ENCODE results near the gene PTPRG. TPM values are rescaled to one million over a fixed set of nuclear protein-coding genes. Genes with fewer than 3 reads are reported as not detected.
"Not testable (repeated sequence)": the region's sequence is repeated elsewhere in the genome, so short reads cannot be mapped to it uniquely, and the experiment has no call there.

The PTPRG gene
- total RNA-seq, 1 experiment from 2014 or later = 11.7 TPM

- no peaks in the 10 kb centered on the region for H3K27me3 ChIP-seq (replicated peaks; ENCODE audit: insufficient read depth, low read depth, low read length, poor library complexity)
- POLR2A ChIA-PET (ENCODE audit: low non-redundant PET) = no interaction called here
- no peaks in the 10 kb centered on the region for H3K9me3 ChIP-seq (ENCODE audit: low read depth, low read length, poor library complexity, severe bottlenecking)
- CTCF ChIA-PET = no interaction called here
- DNase-seq (ENCODE audit: low spot score) = no peak
- no TSS peak for BruUV-seq (replicated peaks)
- intact Hi-C loops (cut with micrococcal nuclease; ENCODE audit: unreplicated experiment) = no loop called here
- no peaks in the 10 kb centered on the region for H3K36me3 ChIP-seq (ENCODE audit: insufficient read depth, low read length, poor library complexity, severe bottlenecking)
- no peak overlapping the region for H3K4me3 ChIP-seq (ENCODE audit: low read depth, low read length, poor library complexity, severe bottlenecking)
- TF ChIP-seq CTCF (conservative IDR thresholded peaks at IDR 0.05; ENCODE audit: low read depth, low read length) (no peak), EZH2 (IDR thresholded peaks at IDR 0.05; ENCODE audit: borderline replicate concordance, low read depth, low read length, poor library complexity, severe bottlenecking) (no peak)
- no peak overlapping the region for H3K27ac ChIP-seq (ENCODE audit: low read depth, low read length, poor library complexity, severe bottlenecking)
- H3K4me1 ChIP-seq (ENCODE audit: insufficient read depth, low read length, poor library complexity, severe bottlenecking) = no peaks in the 10 kb centered on the region
These were observed 251.1 kb downstream of the PTPRG start for GRCh38 chr3:61812517-61812916.

- Histone ChIP-seq H3K36me3 (ENCODE audit: insufficient read depth, low read length, poor library complexity, severe bottlenecking) (no peaks in the 10 kb centered on the region), H3K27me3 (replicated peaks; ENCODE audit: insufficient read depth, low read depth, low read length, poor library complexity) (no peaks in the 10 kb centered on the region), H3K4me1 (ENCODE audit: insufficient read depth, low read length, poor library complexity, severe bottlenecking) (no peaks in the 10 kb centered on the region), H3K9me3 (ENCODE audit: low read depth, low read length, poor library complexity, severe bottlenecking) (no peaks in the 10 kb centered on the region), H3K27ac (ENCODE audit: low read depth, low read length, poor library complexity, severe bottlenecking) (no peak overlapping the region), H3K4me3 (ENCODE audit: low read depth, low read length, poor library complexity, severe bottlenecking) (no peak overlapping the region)
- no peak for TF ChIP-seq EZH2 (IDR thresholded peaks at IDR 0.05; ENCODE audit: borderline replicate concordance, low read depth, low read length, poor library complexity, severe bottlenecking)
- TF ChIP-seq CTCF (conservative IDR thresholded peaks at IDR 0.05; ENCODE audit: low read depth, low read length) = no peak
- CTCF ChIA-PET = no interaction called here
- DNase-seq (ENCODE audit: low spot score) = no peak
- POLR2A ChIA-PET (ENCODE audit: low non-redundant PET) = no interaction called here
- BruUV-seq (replicated peaks) = no TSS peak
- intact Hi-C loops (cut with micrococcal nuclease; ENCODE audit: unreplicated experiment) = no loop called here
These were observed 252.3 kb downstream of the PTPRG start for GRCh38 chr3:61813636-61814035.

- no peak overlapping the region for H3K4me3 ChIP-seq (ENCODE audit: low read depth, low read length, poor library complexity, severe bottlenecking)
- H3K4me1 ChIP-seq (ENCODE audit: insufficient read depth, low read length, poor library complexity, severe bottlenecking) = no peaks in the 10 kb centered on the region
- no TSS peak for BruUV-seq (replicated peaks)
- POLR2A ChIA-PET (ENCODE audit: low non-redundant PET) = no interaction called here
- no peaks in the 10 kb centered on the region for H3K9me3 ChIP-seq (ENCODE audit: low read depth, low read length, poor library complexity, severe bottlenecking)
- H3K27me3 ChIP-seq (replicated peaks; ENCODE audit: insufficient read depth, low read depth, low read length, poor library complexity) = no peaks in the 10 kb centered on the region
- TF ChIP-seq CTCF (conservative IDR thresholded peaks at IDR 0.05; ENCODE audit: low read depth, low read length) (no peak), EZH2 (IDR thresholded peaks at IDR 0.05; ENCODE audit: borderline replicate concordance, low read depth, low read length, poor library complexity, severe bottlenecking) (no peak)
- intact Hi-C loops (cut with micrococcal nuclease; ENCODE audit: unreplicated experiment) = no loop called here
- DNase-seq (ENCODE audit: low spot score) = no peak
- H3K27ac ChIP-seq (ENCODE audit: low read depth, low read length, poor library complexity, severe bottlenecking) = no peak overlapping the region
- CTCF ChIA-PET = no interaction called here
- no peaks in the 10 kb centered on the region for H3K36me3 ChIP-seq (ENCODE audit: insufficient read depth, low read length, poor library complexity, severe bottlenecking)
These were observed 253.3 kb downstream of the PTPRG start for GRCh38 chr3:61814674-61815073.

- H3K27ac ChIP-seq (ENCODE audit: low read depth, low read length, poor library complexity, severe bottlenecking); BruUV-seq (replicated peaks); H3K4me1 ChIP-seq (ENCODE audit: insufficient read depth, low read length, poor library complexity, severe bottlenecking); H3K4me3 ChIP-seq (ENCODE audit: low read depth, low read length, poor library complexity, severe bottlenecking); DNase-seq (ENCODE audit: low spot score); H3K27me3 ChIP-seq (replicated peaks; ENCODE audit: insufficient read depth, low read depth, low read length, poor library complexity); POLR2A ChIA-PET (ENCODE audit: low non-redundant PET); H3K36me3 ChIP-seq (ENCODE audit: insufficient read depth, low read length, poor library complexity, severe bottlenecking); CTCF ChIA-PET; H3K9me3 ChIP-seq (ENCODE audit: low read depth, low read length, poor library complexity, severe bottlenecking); intact Hi-C loops (cut with micrococcal nuclease; ENCODE audit: unreplicated experiment): not testable (repeated sequence)
These were observed 254.9 kb downstream of the PTPRG start for GRCh38 chr3:61816304-61816703.
